ENCODE results near the gene TMEM213. TPM values are rescaled to one million over a fixed set of nuclear protein-coding genes. Genes with fewer than 3 reads are reported as not detected.

TMEM213 gene
- total and polyA plus RNA-seq, 8 donors: 0.05 to 32.8 (median 0.84) TPM

DNA sequence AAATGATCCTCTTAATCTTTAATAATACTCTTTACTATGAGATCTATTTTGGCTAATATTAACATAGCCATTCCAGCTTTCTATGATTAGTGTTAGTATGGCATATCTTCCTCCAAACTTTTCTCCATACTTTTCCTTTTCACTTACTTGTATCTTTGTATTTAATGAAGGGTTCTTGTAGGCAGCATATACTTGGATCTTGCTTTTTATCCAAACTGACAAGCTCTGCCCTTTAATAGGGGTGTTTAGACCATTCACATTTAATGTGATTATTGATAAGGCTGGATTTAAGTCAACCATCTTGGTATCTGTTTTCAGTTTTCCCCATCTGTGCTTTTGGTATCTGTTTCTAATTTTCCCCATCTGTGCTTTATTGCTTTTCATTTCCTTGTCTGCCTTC is 59.9 kb downstream of the TMEM213 start:
- intact Hi-C loops (cut with DNase I): no loop called here
- Histone ChIP-seq H3K4me3 (no peak overlapping the region), H3K36me3 (peaks cover 0 to 6% of the 10 kb centered on the region in 2 donors), H3K27ac (no peak overlapping the region), H3K4me1 (no peaks in the 10 kb centered on the region), H3K9me3 (peaks cover 0 to 8% of the 10 kb centered on the region in 2 donors), H3K27me3 (no peaks in the 10 kb centered on the region)
- TF ChIP-seq, protein P1, sequence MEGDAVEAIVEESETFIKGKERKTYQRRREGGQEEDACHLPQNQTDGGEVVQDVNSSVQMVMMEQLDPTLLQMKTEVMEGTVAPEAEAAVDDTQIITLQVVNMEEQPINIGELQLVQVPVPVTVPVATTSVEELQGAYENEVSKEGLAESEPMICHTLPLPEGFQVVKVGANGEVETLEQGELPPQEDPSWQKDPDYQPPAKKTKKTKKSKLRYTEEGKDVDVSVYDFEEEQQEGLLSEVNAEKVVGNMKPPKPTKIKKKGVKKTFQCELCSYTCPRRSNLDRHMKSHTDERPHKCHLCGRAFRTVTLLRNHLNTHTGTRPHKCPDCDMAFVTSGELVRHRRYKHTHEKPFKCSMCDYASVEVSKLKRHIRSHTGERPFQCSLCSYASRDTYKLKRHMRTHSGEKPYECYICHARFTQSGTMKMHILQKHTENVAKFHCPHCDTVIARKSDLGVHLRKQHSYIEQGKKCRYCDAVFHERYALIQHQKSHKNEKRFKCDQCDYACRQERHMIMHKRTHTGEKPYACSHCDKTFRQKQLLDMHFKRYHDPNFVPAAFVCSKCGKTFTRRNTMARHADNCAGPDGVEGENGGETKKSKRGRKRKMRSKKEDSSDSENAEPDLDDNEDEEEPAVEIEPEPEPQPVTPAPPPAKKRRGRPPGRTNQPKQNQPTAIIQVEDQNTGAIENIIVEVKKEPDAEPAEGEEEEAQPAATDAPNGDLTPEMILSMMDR (IDR thresholded peaks at IDR 0.05): no peak
- ATAC-seq: no peak
- DNase-seq: no peak

DNA sequence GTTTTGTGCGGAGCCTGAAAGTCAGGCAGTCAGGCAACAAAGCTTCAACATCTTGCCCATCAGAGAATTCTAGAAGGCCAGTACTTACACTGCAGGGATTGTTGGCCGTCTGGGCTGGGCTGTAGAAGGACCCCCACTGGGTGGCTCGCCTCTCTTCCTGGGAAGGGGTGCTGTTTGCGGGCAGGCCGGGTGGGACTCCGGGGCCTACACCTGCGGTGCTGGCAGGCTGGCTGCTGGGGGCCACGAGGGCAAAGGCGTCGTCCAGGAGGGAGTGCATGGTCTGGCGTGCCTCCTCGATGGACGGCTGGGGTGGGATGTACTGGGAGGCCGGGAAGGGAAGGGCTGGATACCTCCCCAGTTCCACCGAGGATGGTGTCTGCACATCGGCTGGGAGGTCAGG is 63.3 kb downstream of the TMEM213 start:
- no peak overlapping the region for H3K4me3 ChIP-seq
- no peak for ATAC-seq
- H3K27me3 ChIP-seq: no peaks in the 10 kb centered on the region
- H3K27ac ChIP-seq: no peak overlapping the region
- H3K36me3 ChIP-seq: peaks cover 0 to 6% of the 10 kb centered on the region in 2 donors
- intact Hi-C loops (cut with DNase I): no loop called here
- H3K4me1 ChIP-seq: no peaks in the 10 kb centered on the region
- DNase-seq: peak in 1 of 4 donors; percentile 69
- TF ChIP-seq, protein P1 (IDR thresholded peaks at IDR 0.05): no peak
- peaks cover 0 to 8% of the 10 kb centered on the region in 2 donors for H3K9me3 ChIP-seq

DNA sequence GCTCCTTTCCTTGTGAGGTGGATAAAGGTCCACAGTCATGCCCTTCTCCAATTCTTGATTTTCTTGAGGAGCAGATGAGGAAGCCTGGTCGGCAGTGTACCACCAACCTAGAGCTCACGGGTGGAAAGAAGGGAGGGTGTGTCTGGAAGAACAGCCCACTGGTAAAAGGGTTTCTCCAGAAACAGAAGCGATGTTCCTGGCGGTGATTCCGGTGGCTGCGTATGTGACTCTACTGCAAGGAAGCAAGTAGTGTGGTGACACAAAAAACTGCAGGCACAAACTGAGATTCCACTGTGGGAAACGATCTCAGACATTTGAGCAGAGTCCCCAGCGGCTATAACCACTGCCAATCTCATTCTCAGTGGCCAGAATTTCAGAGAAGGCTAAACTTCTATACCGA is 66.1 kb downstream of the TMEM213 start:
- H3K4me1 ChIP-seq: no peaks in the 10 kb centered on the region
- DNase-seq (no peak), ATAC-seq (no peak)
- H3K9me3 ChIP-seq: no peaks in the 10 kb centered on the region
- no peak overlapping the region for H3K4me3 ChIP-seq
- intact Hi-C loops (cut with DNase I): no loop called here
- peaks cover 0 to 10% of the 10 kb centered on the region in 2 donors for H3K36me3 ChIP-seq
- TF ChIP-seq, protein P1 (IDR thresholded peaks at IDR 0.05): no peak
- no peak overlapping the region for H3K27ac ChIP-seq
- H3K27me3 ChIP-seq: no peaks in the 10 kb centered on the region

DNA sequence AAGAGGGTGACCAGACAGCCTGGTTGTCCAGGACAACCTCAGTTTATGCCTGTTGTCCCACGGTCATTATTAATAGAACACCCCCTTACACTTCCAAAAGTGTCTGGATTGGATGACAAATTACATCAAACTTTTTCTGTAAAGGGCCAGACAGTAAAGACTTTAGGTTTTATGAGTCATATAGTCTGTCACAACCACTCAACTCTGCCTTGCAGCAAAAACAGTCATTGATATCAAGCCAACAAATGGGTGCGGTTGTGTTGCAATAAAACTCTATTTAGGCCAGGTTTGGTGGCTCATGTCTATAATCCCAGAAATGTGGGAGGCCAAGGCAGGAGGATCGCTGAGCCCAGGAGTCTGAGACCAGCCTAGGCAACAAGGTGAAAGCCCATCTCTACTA is 66.9 kb downstream of the TMEM213 start:
- DNase-seq: no peak
- intact Hi-C loops (cut with DNase I): no loop called here
- TF ChIP-seq, protein P1 (IDR thresholded peaks at IDR 0.05): no peak
- no peaks in the 10 kb centered on the region for H3K27me3 ChIP-seq
- no peak overlapping the region for H3K27ac ChIP-seq
- peaks cover 0 to 14% of the 10 kb centered on the region in 2 donors for H3K36me3 ChIP-seq
- H3K9me3 ChIP-seq: no peaks in the 10 kb centered on the region
- ATAC-seq: no peak
- no peaks in the 10 kb centered on the region for H3K4me1 ChIP-seq
- no peak overlapping the region for H3K4me3 ChIP-seq

DNA sequence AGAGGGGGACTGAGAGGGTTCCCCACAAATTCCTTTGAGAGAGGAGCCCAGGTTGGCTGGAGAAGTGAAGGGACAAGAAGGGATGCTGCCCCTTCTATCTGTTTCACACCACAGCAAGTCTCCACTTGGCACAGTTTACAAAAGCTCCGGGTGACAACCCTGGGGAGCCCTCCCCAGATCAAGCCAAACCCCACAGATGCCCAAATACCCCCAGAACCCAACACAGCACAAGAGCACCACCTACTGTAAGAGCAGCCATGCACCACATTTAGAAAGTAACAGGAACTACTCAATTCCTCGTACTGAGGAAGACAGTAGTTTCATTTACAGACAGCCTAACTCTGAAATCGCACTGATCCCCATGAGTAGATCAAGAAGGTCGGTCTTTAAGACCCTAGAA is 68.0 kb downstream of the TMEM213 start:
- Histone ChIP-seq H3K9me3 (no peaks in the 10 kb centered on the region), H3K27me3 (no peaks in the 10 kb centered on the region), H3K27ac (no peak overlapping the region), H3K36me3 (peaks cover 0 to 12% of the 10 kb centered on the region in 2 donors), H3K4me1 (no peaks in the 10 kb centered on the region), H3K4me3 (no peak overlapping the region)
- ATAC-seq: peak; percentile 68
- intact Hi-C loops (cut with DNase I): no loop called here
- DNase-seq: no peak
- TF ChIP-seq, protein P1 (IDR thresholded peaks at IDR 0.05): no peak

Measured in left lung (tissue), 10 donors.